Testis (tissue), 2 donors: ENCODE results near the gene BPTF.

Source experiments
- POLR2A ChIP-seq: fragments of 450-650 bp; IDR thresholded peaks from one replicate; pipeline ENCODE4 v1.6.1; 2017; ENCODE audit warnings: antibody characterized with exemption, mild to moderate bottlenecking, moderate library complexity
- TF ChIP-seq, protein P1 (sequence below), 3 experiments: fragments of 450-650 bp in 2 of 3; fragments of 200-600 bp in 1 of 3; sonication (generic) in 1 of 3; IDR thresholded peaks; one replicate each; pipeline ENCODE4 v1.5.1; 2016 to 2019; ENCODE audit warnings: antibody characterized with exemption in 3 of 3, mild to moderate bottlenecking in 2 of 3, moderate library complexity in 1 of 3

DNA sequence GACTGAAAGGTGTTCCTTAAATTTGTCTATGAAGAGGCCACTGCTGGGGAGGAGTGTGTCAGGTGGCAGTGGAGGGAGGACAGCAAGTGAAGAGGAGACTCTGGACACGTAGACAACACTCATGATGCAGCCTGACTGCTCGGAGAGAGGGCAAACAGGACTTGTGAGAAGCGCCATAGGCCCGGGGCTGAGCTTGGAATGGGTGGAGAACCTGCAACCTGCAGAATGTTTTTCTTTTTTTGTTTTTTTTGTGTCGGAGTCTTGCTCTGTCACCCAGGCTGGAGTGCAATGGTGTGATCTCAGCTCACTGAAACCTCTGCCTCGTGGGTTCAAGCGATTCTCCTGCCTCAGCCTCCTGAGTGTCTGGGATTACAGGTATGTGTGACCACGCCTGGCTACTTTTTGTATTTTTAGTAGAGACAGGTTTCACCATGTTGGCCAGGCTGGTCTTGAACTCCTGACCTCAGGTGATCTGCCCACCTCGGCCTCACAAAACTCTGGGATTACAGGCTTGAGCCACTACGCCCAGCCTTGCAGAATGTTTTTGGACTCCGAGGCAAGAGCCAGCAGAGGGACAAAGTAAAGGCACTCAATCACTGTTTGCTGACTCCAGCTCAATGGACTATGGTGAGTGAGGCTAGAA lies 189.9 kb downstream of the BPTF start:
- TF ChIP-seq, protein P1, sequence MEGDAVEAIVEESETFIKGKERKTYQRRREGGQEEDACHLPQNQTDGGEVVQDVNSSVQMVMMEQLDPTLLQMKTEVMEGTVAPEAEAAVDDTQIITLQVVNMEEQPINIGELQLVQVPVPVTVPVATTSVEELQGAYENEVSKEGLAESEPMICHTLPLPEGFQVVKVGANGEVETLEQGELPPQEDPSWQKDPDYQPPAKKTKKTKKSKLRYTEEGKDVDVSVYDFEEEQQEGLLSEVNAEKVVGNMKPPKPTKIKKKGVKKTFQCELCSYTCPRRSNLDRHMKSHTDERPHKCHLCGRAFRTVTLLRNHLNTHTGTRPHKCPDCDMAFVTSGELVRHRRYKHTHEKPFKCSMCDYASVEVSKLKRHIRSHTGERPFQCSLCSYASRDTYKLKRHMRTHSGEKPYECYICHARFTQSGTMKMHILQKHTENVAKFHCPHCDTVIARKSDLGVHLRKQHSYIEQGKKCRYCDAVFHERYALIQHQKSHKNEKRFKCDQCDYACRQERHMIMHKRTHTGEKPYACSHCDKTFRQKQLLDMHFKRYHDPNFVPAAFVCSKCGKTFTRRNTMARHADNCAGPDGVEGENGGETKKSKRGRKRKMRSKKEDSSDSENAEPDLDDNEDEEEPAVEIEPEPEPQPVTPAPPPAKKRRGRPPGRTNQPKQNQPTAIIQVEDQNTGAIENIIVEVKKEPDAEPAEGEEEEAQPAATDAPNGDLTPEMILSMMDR (IDR thresholded peaks at IDR 0.05) = no peak
- no peak for TF ChIP-seq POLR2A
